ENCODE results near the gene LUZP4.

GRCh38 chrX:115350711-115351381 lies 61.3 kb downstream of the LUZP4 start:
- TF ChIP-seq SIN3A (IDR thresholded peaks at IDR 0.05; ENCODE audit: borderline replicate concordance, insufficient read depth, low read length) (no peak), REST (IDR thresholded peaks at IDR 0.05; ENCODE audit: insufficient read depth in 1 of 2, low read depth in 2 of 2, low read length in 2 of 2) (no peak), TAF1 (IDR thresholded peaks at IDR 0.05; ENCODE audit: borderline replicate concordance, insufficient read depth, low read length) (no peak), POLR2AphosphoS5 (IDR thresholded peaks at IDR 0.05; ENCODE audit: low read depth, low read length) (no peak)
